HG03045 (cell line): ENCODE data around the gene IRX4.

Source experiments
- ATAC-seq: cut with Tn5 transposase; IDR thresholded peaks from one replicate; pipeline ENCODE4 v1.9.1; 2021; ENCODE audit warnings: mild to moderate bottlenecking, moderate library complexity; ENCODE audit not compliant: unreplicated experiment

Gene IRX4

DNA sequence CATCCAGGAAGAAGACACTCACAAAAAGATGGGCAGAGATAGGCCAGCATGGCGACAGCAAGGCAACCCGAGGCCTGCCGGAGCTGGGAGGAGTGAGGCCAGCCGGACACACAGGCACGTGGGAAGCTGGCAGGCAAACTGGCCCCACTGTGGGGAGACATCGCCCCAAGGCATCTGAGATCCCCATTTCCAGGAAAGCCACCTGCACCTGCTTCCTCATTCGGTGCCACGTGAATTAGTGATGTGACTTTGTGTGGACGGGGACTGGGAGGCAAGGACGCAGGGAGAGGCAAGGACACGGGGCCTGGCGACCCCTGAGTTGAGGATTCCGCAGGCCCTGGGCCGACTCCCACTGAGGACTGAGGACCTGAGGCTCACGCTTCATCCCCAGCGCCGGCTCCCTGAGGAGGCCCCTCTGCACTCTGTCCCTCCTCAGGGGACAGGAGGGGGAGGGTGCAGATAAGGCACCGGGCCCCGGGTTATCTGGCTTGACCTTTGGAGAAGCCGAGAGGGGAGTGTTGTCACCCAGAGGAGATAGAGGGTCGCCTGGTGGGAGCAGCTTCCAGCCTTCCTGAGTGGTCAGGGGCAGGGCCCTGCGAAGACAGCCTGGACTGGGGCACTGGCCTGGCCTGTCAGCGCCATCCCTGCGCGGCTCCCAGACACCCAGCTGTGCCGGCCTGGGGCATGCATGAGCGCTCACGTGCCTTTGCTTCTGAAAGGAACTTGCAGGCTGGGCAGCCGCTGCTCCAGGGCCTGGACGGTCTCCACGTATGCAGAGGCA lies 41.8 kb downstream of the IRX4 start:
- no peak for ATAC-seq

DNA sequence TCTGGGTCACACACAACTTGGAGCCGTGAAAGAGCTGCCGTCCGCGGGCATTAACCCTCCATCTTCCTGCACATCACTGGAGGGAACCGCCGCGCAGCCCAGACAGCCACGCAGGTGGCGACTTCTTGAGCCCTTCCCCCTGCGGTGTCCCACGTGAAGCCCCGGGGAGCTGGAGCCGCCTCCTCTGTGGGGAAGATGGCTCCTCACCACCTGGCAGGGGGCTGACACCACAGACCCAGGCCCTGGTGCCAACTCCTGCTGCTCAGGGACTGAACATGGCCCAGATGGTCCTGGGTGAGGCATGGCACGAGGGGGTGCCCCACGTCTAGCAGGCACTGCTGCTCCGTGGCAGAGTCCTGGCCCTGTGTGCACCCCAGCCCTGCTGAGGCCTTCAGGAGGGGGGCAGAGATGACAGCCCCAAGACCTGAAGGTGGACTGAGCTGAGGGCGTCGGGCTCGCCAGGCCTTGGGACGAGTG lies 42.6 kb downstream of the IRX4 start:
- ATAC-seq, result no peak

DNA sequence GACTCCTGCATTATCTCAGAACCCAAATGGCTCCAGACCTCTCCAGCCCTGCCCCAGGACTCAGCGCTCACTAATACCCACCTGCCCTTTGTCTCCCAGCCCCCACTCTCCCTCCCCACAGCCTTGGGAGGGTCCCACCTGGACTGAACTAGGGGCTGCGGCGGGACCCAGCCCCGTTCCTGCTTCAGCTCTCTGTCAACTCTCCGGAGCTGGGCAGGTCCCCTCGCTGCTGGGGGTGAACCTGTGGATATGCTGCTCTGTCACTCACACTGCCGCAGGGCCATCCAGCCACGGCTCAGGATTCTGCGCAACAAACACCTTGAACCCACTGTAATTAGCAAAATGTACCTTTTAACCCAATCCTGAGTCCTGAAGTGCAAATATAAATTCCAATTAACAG lies 44.7 kb downstream of the IRX4 start:
- ATAC-seq, result no peak

DNA sequence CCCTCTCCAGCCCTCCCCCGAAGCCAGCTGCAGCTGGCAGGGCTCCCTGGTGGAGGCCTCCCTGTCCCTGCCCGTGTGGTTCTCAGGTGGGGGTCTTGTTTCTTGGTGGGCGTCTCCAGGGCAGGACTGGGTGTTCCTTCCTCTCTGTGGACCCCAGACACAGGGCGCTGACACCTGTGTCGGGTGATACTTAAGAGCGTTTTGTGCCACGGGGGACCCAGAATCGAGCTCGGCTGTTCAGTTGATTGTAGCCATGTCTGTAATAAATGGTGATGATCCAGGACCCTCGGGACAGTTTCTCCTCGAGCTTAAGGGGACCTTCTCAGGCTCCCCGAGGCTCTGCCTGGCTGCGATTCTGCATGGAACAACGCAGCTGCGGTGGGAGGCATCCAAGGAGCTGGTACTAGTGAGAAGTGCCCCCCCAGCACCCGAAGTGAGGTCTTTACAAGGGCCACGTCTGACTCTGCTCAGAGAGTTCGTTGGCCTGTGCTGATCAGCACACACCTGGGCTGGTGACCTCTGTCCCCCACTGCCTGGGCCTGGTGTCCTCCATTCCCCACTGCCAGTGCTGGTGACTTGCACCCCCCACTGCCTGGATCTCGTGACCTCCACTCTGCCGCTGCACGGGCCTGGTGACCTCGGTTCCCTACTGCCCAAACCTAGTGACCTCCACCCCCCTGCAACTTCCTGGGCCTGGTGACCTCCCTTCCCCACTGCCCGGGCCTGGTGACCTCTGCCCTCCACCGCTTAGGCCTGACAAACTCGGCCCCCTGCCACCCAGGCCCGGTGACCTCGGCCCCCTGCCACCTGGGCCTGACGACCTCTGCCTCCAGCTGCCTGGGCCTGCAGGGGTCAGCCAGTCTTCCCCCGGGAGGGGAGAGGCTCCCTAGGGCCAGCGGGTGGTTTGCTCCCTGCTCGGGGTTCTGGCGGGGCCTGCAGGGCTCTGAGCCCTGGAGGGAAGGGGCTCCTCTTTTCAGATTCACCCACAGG lies 45.5 kb downstream of the IRX4 start:
- ATAC-seq, result no peak

DNA sequence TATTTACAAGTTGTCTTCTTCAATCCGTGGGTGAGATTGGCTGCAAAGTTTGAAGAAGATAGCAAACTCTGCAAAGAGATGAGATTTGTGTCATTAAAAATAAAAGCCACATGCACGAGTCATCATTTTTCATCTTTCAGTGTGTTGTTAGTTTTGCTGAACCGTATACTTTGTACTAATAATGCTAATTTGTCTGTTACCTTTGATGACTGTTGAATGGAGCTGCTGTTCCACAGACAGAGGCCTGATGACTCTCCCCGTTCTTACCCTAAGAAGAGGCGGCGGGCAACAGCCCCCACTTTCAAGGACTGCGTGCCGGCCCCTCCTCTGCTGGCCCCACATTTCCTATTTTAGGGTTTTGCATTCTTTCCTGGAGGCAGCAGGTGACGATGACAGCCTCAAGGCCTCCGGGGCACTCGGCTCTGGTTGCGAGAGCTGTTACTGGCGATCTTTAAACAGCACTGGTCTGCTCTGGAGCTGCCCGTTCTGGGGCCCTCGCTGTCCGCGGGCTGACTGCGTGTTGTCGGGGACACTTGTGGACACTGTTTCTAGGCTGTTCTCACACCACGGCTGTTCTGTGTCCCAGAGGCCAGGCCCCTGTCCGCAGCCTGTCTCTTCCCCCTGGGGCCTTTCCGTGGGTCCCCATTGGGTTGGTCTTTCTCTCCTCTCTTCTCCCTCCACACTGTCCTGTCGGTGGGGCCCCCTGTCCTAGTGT lies 46.4 kb downstream of the IRX4 start:
- ATAC-seq, result no peak

DNA sequence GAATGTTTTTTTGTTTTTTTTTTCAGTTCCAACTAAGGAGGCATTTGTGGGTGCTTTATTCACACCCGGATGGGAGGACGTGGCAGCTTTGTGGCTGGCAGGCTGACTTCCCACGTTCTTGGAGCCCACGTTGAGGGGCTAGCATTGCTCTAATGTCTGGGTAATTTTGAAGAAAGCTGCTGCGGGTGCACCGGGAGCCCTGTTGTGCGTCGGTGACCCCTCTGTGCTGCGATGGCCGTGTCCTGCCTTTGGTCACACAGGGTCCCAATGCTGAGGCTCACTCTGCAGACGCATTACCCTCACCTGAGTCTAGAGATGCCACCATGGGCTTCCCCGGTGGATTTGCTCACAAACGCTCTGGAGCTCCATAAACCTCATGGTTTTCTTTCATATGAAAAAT lies 47.3 kb downstream of the IRX4 start:
- ATAC-seq, result no peak

DNA sequence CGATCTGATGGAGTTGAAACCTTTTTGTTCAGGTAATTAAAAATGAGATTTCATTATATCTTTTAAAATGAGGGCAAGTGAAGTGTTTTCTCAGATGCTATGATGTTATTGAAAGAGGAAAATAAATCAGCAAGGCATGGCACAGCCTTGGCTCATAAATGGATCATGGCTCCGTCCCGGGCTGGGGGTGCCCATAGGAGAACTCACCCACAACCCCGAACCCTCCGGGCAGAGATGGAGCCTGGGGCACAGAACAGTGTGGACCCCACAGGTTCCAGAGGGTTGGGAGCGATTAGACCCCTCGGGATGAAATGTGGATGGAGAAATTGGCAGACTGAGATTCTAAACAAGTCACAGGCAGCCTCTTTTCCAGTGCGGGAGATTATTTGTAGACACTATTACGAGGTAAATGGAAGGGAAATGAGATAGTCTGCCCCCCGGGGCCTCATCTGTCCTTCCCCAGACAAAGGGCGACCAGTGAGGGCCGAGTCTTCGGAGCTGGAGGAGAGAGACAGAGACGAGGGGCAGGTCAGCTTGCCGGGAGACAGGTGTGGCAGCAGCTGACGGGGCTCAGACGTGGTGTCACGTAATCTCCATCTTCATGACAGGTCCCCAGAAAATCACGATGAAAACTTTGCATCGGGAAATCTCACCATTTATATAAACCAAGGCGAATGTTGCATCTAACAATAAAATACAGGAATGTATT lies 47.9 kb downstream of the IRX4 start:
- no peak for ATAC-seq

DNA sequence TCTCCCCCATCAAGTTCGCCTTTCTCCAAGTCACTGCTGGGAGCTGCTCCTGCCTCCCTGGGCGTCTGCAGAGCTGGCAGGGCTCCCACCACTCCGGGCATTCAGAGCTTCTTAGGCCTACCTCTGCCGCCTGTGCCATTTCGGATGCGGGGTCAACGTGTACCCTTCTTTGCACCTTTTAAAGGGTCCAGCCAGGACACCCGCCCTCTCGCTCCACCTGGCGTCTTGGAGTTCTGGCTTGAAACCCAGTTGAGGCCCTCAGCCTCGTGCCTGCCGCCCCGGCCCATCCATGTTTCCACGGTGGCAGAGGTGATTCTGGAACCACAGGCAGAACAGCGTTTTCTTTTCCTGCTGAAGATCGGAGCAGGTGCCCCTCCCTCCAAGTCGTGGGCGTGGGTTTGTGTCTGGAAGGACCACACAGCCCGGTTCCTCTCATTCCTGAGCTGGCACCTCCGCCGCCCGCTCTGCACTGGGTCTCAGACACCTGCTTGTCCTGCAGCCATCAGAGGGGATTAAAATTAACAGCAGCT lies 48.6 kb downstream of the IRX4 start:
- no peak for ATAC-seq

DNA sequence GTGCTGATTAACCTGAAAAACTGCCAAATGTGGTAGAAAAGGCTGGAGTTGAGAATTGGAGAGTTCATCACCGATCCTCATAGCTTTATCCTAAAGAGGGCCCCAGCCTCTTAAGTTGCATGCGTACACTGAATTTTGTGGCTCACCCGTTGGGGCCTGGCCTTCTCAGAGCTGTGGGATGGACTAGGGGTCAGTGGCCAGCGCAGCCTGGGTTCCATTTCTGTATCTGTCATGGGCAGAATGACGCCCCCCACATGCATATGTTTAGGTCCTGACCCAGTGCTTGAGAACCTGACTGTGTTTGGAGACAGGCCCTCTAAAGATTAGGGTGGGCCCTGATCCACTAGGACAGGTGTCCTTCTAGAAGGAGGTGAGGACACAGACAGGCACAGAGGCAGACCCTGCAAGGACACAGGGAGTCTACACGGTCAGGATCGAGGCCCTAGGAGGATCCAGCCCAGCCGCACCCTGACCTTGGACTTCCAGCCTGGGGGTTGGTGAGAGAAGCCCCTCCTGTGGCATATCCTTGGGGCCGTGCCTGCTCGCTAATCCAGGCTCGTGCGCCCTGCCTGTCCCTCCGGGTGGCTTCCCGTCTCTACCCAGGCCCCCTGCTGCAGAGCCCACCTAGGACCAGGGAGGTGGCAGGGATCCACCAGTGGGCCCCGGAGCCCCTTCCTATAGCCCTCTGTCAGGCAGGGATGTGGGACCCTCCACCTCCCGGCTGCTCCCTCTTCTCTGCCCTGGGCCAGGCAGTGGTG lies 49.3 kb downstream of the IRX4 start:
- ATAC-seq, result no peak

DNA sequence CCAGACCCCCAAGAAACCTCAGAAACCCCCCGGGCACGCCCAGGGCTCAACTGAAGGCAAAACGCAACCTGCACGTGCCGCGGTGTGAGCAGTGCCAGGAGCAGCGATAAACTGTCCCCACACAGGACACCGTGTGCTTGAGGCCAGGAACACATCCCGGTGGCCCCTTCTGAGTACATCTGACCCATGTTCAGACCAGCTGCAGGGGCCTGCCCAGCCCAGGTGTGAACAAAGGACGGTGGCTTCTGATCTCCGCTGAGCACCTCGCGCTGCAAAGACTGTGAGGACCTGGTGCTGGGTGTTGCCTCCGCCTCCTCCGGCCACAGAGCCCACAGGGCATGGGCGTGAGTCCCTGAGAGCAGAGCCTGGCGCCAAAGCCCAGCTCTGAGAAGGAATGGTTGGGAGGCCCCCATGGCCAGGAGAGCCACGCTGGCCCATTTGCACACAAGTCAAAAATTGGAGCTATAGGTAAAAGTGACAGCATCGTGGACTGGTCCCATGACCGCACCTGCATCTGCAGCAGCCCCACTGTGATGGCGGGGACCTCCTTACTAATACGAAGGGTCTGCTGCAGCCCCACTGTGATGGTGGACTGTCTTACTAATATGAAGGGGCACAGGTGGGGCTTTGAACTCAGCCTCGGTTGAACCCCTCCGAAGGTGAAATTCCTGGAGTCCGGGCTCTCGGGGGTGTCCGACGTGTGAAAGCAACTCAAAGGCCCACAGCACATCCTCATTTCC lies 50.0 kb downstream of the IRX4 start:
- no peak for ATAC-seq

DNA sequence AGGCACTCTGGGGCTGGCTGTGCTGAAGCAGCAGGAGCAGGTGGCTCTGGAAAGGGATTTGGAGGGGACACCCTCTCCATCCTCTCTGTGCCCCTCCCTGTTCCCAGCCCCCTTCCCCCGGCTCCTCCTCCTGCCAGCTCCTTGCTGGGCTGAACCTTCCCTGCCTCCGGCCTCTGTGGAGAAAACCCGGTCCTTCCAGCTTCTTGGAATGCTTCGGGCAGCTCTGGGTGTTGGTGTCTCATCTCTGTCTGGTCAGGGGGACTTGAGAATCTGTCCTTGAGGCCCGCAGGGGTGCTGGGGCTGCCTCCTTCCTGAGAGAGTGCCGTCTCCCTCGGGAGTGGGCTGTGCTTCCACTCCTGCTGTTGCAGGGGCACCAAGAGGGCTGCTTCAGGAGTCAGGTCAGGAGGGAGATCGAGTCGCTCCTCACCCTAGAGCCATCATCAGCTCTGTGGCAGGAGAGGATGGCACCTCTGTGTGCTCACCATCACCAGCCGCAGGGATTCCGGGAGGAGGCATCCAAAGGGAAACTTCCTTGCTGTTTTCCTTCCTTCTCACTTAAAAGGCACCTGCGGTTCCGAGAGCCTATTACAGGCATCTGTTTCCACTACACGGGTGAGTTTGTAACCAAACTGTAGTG lies 50.9 kb downstream of the IRX4 start:
- ATAC-seq, result no peak

DNA sequence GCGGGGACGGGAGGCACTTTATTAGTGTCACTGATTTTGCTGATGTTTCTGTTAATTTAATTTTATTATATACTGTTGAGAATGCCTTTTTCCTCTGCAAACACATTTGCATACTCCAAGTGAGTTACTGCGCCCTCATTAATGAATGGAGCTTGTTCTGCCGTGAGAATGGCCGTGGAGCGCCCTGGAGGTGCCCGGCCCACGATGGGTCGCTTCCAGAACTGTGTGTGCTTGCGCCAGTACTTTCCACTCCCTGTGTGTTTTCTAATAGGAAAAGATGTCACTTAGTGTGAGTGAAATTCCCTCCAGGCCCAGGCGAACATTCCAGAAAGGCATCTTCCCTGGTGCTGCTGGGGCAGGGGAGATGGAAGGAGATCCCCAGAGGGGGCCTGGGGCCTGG lies 51.5 kb downstream of the IRX4 start:
- no peak for ATAC-seq

DNA sequence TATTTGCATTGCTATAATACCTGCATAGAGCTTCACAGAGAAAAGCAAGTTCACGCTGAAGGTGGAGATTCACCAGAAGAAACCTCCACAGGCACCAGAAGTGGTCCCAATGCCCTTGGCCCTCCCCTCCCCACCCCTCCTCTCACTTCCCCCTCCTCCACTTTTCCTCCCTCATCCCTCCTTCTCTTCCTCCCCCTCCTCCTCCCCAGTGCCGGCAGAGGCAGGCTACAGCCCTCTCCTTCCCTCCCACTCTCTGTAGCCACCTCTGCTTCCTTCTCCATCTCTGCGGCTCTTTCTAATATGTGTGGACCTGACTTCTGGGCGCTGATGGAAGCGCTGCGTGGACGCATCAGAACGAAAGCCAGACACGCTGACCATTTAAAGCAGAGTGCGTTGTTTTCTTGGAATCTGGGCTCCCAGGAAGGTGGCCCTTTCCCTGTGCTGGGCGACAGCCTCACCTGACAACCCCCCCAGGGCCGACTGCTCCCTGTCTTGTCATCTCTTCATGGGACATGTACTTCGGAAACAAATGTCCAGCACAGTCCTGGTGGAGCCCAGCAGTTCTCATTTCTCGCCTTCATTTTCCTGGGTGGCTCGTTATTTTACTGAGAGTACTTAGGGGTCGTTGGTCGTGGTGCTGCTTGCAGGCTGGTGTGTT lies 52.0 kb downstream of the IRX4 start:
- ATAC-seq, result no peak

DNA sequence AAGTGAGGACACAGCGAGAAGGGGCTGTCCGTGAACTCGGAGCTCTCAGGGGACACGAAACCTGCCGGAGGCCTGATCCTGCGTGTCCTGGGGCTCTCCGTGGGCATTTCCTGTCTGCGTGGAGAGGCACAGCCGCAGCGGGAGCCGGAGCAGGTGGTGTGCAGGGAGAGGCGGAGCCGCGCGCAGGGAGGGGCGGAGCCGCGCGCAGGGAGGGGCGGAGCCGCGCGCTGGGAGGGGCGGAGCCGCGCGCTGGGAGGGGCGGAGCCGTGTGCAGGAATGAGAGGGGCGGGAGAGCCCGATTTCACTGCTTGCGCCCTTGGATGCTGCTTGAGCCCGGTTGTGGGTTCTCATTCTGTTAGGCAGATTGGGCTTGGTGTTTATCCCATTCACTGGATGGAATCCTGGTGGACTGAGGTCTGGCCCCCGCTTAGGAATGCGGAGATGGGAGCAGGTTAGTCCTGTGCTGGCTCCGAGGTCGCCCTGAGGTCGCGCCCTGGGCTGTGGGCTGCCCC lies 54.8 kb downstream of the IRX4 start:
- ATAC-seq, result no peak
